Stimulated activated naive CD8-positive, alpha-beta T cell treated with anti-CD3 and anti-CD28 coated beads, Interleukin-15, amount 100 ng/mL, for 72 hours (primary cell): ENCODE measurements around the gene UBE2O.

Source experiments
- ATAC-seq: fragments of 150-1000 bp; cut with Tn5 transposase; 2 replicates; pipeline ENCODE4 v1.10.0; 2021; ENCODE audit warnings: mild to moderate bottlenecking, moderate library complexity
- DNase-seq, 2 donors: peaks; one replicate each; pipeline ENCODE4 v3.0.0; 2021 to 2022
- H3K27ac Mint-ChIP-seq, 2 donors: one replicate each; pipeline ENCODE4 v1.8.0; 2022; ENCODE audit warnings: mild to moderate bottlenecking in 2 of 2, mixed read lengths in 2 of 2, moderate library complexity in 2 of 2
- H3K27me3 Mint-ChIP-seq: one replicate; pipeline ENCODE4 v1.8.0; 2022; ENCODE audit warnings: mixed read lengths
- H3K4me1 Mint-ChIP-seq: one replicate; pipeline ENCODE4 v1.8.0; 2022; ENCODE audit warnings: mild to moderate bottlenecking, mixed read lengths
- H3K4me3 Mint-ChIP-seq, 2 donors: one replicate each; pipeline ENCODE4 v1.8.0; 2022; ENCODE audit warnings: mild to moderate bottlenecking in 2 of 2, mixed read lengths in 2 of 2, moderate library complexity in 1 of 2
- H3K9me3 Mint-ChIP-seq, 2 donors: one replicate each; pipeline ENCODE4 v1.8.0; 2022; ENCODE audit warnings: mixed read lengths in 2 of 2

The UBE2O gene

GRCh38 chr17:76492123-76492988, 39.4 kb upstream of the UBE2O start:
- Mint-ChIP-seq H3K27me3 (no peaks in the 10 kb centered on the region), H3K27ac (peak overlapping the region; percentile 87 to 91), H3K4me1 (peaks cover 66% of the 10 kb centered on the region), H3K4me3 (peak overlapping the region; percentile 80 to 82), H3K9me3 (no peaks in the 10 kb centered on the region)
- ATAC-seq (peak; percentile 75), DNase-seq (peak; percentile 35 to 61)

DNA sequence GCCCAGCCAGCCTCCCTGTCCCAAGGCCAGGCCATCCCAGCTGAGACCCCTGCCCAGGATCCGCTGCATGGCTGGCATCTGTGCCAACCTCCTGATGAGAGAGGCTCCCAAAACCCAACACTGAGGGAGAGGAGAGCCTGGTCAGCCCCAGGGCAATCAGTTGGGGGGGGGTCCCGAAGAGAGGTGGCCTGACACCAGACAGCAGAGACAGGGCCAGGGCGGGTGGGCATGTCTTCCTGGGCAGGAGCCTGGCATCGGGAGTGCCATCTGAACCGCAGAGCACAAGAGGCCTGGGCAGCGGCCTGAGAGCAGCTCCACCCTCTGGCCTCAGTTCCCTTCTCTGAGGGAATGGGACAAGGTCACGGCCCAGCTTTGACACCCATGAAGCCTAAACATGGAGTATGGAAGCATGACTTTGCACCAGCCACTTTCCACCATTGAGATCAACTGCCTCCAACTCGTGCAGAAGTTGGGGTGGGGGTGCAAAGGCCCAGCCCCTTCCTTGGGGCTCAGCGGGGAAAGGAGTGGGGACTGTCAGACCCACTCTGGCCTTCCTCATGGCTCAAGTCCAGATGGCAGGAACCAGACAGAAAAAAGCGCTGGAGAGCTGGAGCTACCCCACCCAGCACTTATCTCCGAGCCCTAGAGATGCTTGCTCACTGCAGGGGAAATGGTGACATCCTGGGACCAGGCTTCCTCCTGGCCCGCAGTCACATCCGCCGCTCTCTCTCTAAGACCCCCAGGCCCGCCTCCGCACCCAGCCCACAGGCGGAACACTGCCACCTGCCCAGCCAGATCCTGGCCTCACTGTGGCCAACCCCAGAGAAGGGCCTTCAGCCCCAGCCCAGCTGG, 38.5 kb upstream of the UBE2O start:
- H3K27ac Mint-ChIP-seq: peak overlapping the region; percentile 87 to 91
- peaks cover 57% of the 10 kb centered on the region for H3K4me1 Mint-ChIP-seq
- peak in 1 of 2 donors; percentile 29 for DNase-seq
- H3K9me3 Mint-ChIP-seq: no peaks in the 10 kb centered on the region
- peak; percentile 27 for ATAC-seq
- H3K4me3 Mint-ChIP-seq: peak overlapping the region; percentile 80 to 82
- H3K27me3 Mint-ChIP-seq: no peaks in the 10 kb centered on the region

- no peak for DNase-seq
- peaks cover 49% of the 10 kb centered on the region for H3K4me1 Mint-ChIP-seq
- ATAC-seq: no peak
- no peaks in the 10 kb centered on the region for H3K9me3 Mint-ChIP-seq
- H3K27ac Mint-ChIP-seq: peak overlapping the region in 1 of 2 donors; percentile 23
- no peak overlapping the region for H3K4me3 Mint-ChIP-seq
- H3K27me3 Mint-ChIP-seq: no peaks in the 10 kb centered on the region
Observed at GRCh38 chr17:76490112-76490710, 37.3 kb upstream of the UBE2O start.

DNA sequence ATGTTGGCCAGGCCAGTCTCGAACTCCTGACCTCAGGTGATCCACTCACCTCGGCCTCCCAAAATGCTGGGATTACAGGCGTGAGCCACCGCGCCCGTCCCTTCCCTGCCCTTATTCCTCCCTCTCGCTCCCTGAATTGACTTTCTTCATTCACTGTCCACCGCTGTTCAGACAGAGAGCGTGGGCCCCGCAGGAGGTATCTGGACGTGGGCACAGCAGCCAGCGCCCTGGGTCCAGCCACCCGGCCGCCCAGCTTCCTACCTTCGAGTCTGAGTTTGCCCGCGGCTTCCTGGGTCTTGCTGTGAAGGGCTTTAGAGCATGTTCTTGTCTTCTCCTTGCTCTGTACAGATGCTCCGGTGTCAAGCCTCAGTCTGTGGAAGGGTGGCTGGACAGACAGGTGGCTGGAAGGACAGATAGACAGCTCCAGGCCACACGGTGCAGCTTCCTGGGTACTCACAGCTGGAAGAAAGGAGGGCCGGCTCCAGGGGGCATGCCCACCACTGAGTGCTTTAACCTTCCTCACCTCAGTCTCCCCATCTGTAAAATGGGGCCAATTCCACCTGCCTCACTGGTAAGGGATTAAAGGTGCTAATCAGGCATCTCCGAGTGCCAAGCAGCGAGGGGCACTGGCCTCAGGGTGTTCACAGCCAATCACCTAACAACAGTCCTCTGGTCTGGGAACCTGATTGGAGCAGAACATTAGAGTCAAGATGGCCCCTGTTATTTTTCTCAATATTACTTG, 34.7 kb upstream of the UBE2O start:
- Mint-ChIP-seq H3K4me3 (no peak overlapping the region), H3K27me3 (no peaks in the 10 kb centered on the region), H3K4me1 (peaks cover 28% of the 10 kb centered on the region), H3K27ac (no peak overlapping the region), H3K9me3 (no peaks in the 10 kb centered on the region)
- DNase-seq (no peak), ATAC-seq (no peak)

- no peak overlapping the region for H3K4me3 Mint-ChIP-seq
- DNase-seq (no peak), ATAC-seq (no peak)
- peaks cover 26% of the 10 kb centered on the region for H3K4me1 Mint-ChIP-seq
- no peaks in the 10 kb centered on the region for H3K9me3 Mint-ChIP-seq
- H3K27ac Mint-ChIP-seq: no peak overlapping the region
- no peaks in the 10 kb centered on the region for H3K27me3 Mint-ChIP-seq
Observed at GRCh38 chr17:76485569-76485968, 32.6 kb upstream of the UBE2O start.

- H3K4me1 Mint-ChIP-seq: peaks cover 22% of the 10 kb centered on the region
- no peaks in the 10 kb centered on the region for H3K9me3 Mint-ChIP-seq
- no peak overlapping the region for H3K4me3 Mint-ChIP-seq
- no peak for DNase-seq
- no peaks in the 10 kb centered on the region for H3K27me3 Mint-ChIP-seq
- no peak overlapping the region for H3K27ac Mint-ChIP-seq
- ATAC-seq: no peak
Observed at GRCh38 chr17:76484228-76484725, 31.3 kb upstream of the UBE2O start.

DNA sequence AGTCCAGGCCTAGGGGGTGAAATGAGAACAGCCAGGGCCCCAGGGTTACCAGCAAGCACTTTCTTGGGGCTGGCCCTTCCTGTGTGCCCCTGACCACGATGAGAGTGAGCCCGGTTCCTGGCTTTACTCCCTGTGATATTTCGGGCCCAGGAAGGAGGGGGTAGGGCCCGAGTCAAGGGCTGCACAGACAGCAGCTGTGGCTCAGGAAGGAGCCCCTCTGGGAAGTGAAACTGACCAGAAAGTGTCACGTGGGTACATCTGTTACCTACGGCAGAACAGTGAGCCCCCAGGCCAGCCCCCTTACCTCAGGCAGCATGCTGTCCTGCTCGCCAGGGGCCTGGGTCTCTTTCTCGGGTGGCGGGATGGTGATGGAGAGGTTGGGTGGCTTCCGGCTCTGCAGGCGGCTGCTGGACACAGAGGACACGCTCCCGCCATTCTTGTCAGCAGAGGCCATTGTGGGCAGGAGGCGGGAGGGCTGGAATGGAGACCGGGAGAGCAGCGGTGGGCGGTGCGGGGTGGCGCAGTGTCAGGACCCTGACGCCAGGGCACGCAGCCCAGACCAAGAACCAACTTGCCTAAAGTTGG, 28.2 kb upstream of the UBE2O start:
- Mint-ChIP-seq H3K27ac (no peak overlapping the region), H3K4me1 (peaks cover 22% of the 10 kb centered on the region), H3K4me3 (peak overlapping the region in 1 of 2 donors; percentile 19), H3K9me3 (no peaks in the 10 kb centered on the region), H3K27me3 (no peaks in the 10 kb centered on the region)
- ATAC-seq (peak; percentile 69), DNase-seq (no peak)

DNA sequence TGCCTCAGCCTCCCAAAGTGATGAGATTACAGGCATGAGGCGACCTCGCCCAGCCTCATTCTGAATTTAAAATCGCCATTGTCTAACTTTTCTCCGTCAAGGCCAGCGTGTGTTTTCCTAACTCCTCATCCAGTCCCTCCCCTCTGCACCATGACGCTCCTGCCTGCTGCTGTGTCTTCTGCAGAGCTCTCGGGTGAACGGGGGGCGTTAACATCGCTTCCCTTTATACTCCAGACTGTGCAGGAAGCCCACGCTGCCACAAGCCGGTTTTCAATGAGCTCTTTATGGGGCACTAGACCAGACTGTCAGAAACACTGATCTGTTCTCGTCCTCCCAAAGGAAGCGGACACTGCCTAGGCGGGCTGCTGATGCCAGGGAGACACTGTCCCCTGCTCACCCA, 27.7 kb upstream of the UBE2O start:
- ATAC-seq (peak; percentile 24), DNase-seq (no peak)
- Mint-ChIP-seq H3K27ac (no peak overlapping the region), H3K9me3 (no peaks in the 10 kb centered on the region), H3K27me3 (no peaks in the 10 kb centered on the region), H3K4me1 (peaks cover 21% of the 10 kb centered on the region), H3K4me3 (peak overlapping the region in 1 of 2 donors; percentile 19)

- ATAC-seq (no peak), DNase-seq (no peak)
- no peak overlapping the region for H3K4me3 Mint-ChIP-seq
- no peaks in the 10 kb centered on the region for H3K9me3 Mint-ChIP-seq
- H3K27me3 Mint-ChIP-seq: no peaks in the 10 kb centered on the region
- peaks cover 19% of the 10 kb centered on the region for H3K4me1 Mint-ChIP-seq
- no peak overlapping the region for H3K27ac Mint-ChIP-seq
Observed at GRCh38 chr17:76479515-76480060, 26.6 kb upstream of the UBE2O start.

DNA sequence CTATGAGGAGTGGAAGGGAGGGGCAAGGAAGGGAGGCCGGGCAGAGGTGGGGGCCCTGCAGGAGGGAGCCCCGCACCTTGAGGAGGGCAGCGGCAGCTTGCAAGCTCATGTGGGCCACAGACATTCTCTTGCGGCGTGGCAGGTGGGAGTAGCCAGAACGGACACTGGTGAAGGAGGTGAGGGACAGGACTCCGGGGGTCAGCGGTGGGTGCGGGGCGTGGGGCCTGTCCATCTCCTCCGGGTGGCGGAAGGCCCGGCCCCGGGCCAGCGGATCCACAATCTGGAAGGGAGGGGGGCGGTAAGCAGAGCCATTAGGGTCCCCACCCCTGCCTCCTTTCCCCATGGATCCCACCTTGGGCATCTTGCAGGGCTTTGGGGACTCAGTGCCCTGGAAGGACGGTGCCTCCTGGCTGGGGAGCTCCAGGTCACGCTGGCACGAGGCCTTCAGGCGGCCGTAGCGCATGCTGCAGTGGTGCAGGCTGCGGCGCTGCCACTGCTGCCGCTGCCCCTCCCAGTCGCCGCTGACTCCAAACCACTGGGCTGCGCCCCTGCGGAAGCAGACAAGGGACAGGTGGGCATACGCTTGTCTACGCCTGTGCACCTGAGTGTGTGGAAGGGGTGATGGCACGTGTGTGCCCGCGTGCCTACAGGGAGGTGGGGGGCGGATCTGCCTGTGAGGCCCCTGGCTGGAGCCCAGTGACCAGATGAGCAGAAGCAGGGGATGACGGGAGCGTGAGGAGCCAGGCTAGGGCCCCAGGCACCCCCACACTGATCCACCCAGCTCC, 26.0 kb upstream of the UBE2O start:
- Mint-ChIP-seq H3K27ac (no peak overlapping the region), H3K27me3 (no peaks in the 10 kb centered on the region), H3K9me3 (no peaks in the 10 kb centered on the region), H3K4me1 (peaks cover 19% of the 10 kb centered on the region), H3K4me3 (no peak overlapping the region)
- ATAC-seq: peak; percentile 32
- DNase-seq: no peak

GRCh38 chr17:76478097-76478496, 25.1 kb upstream of the UBE2O start:
- Mint-ChIP-seq H3K27ac (peak overlapping the region in 1 of 2 donors; percentile 51), H3K4me1 (peaks cover 19% of the 10 kb centered on the region), H3K4me3 (no peak overlapping the region), H3K9me3 (no peaks in the 10 kb centered on the region), H3K27me3 (no peaks in the 10 kb centered on the region)
- no peak for DNase-seq
- no peak for ATAC-seq

DNA sequence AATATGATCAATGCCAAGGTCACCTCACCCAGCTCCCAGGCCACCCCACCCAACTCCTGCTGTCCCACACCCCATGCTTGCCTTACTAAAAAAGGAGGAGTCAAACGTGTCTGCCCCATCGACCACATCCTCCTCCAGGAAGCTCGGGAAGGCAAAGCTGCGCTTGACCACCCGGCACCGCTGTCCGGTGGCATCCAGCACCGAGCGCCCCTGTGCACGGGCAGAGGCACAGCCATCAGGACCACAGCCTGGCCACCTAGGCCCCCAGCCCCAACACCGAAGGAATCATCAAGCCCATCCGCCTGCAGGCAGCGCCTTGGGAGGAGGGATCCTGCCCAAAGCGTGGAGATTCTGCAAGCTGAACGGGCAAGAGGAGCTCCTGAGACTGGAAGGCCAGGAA, 24.6 kb upstream of the UBE2O start:
- DNase-seq (no peak), ATAC-seq (no peak)
- Mint-ChIP-seq H3K27me3 (no peaks in the 10 kb centered on the region), H3K4me1 (peaks cover 19% of the 10 kb centered on the region), H3K9me3 (no peaks in the 10 kb centered on the region), H3K27ac (peak overlapping the region in 1 of 2 donors; percentile 67), H3K4me3 (no peak overlapping the region)

- no peak overlapping the region for H3K4me3 Mint-ChIP-seq
- peaks cover 14% of the 10 kb centered on the region for H3K4me1 Mint-ChIP-seq
- DNase-seq: no peak
- H3K27ac Mint-ChIP-seq: peak overlapping the region in 1 of 2 donors; percentile 30
- no peak for ATAC-seq
- no peaks in the 10 kb centered on the region for H3K27me3 Mint-ChIP-seq
- no peaks in the 10 kb centered on the region for H3K9me3 Mint-ChIP-seq
Observed at GRCh38 chr17:76476736-76477135, 23.8 kb upstream of the UBE2O start.

GRCh38 chr17:76475302-76475701, 22.4 kb upstream of the UBE2O start:
- Mint-ChIP-seq H3K4me3 (no peak overlapping the region), H3K9me3 (no peaks in the 10 kb centered on the region), H3K27ac (peak overlapping the region in 1 of 2 donors; percentile 93), H3K27me3 (no peaks in the 10 kb centered on the region), H3K4me1 (no peaks in the 10 kb centered on the region)
- ATAC-seq: no peak
- no peak for DNase-seq
